Kidney (tissue), 14 donors: Measurements from ENCODE around the gene MYO5A. TPM values are rescaled to one million over a fixed set of nuclear protein-coding genes. Genes with fewer than 3 reads are reported as not detected.
"Not testable (repeated sequence)": the region's sequence is repeated elsewhere in the genome, so short reads cannot be mapped to it uniquely, and the experiment has no call there.

Experiments
- DNase-seq, 5 donors: peaks; one replicate each; pipeline ENCODE4 v3.0.0-alpha.2; 2013 to 2020
- FAIRE-seq: peaks from 2 replicates; lab custom pipeline; 2012; peaks lifted over from hg19 to GRCh38; lab: Jason Lieb, UNC
- H3K27ac ChIP-seq, 2 donors: one replicate each; pipeline ENCODE4 v1.7.0; 2013; ENCODE audit warnings: low read depth in 2 of 2, low read length in 2 of 2, inconsistent platforms in 1 of 2
- H3K27me3 ChIP-seq: one replicate; pipeline ENCODE4 v1.7.1; 2013; ENCODE audit warnings: low read length, inconsistent platforms; ENCODE audit not compliant: control insufficient read depth, insufficient read depth
- H3K36me3 ChIP-seq, 3 donors: one replicate each; pipeline versions ENCODE4 v1.7.0 to v1.7.1; 2013; ENCODE audit warnings: low read length in 3 of 3, control low read depth in 1 of 3, inconsistent platforms in 1 of 3; ENCODE audit not compliant: insufficient read depth in 3 of 3, control insufficient read depth in 2 of 3
- H3K4me1 ChIP-seq, 3 donors: one replicate each; pipeline versions ENCODE4 v1.7.0 to v1.7.1; 2013; ENCODE audit warnings: low read length in 3 of 3, inconsistent platforms in 1 of 3, low read depth in 1 of 3; ENCODE audit not compliant: control insufficient read depth in 2 of 3, insufficient read depth in 2 of 3
- H3K4me3 ChIP-seq, 3 donors: one replicate each; pipeline versions ENCODE4 v1.7.0 to v1.8.1; 2013; ENCODE audit warnings: low read length in 3 of 3, control low read depth in 1 of 3, inconsistent platforms in 1 of 3
- H3K9ac ChIP-seq, 3 donors: one replicate each; pipeline versions ENCODE4 v1.7.0 to v1.7.1; 2013; ENCODE audit warnings: low read length in 3 of 3, control low read depth in 1 of 3, inconsistent platforms in 1 of 3
- H3K9me3 ChIP-seq, 3 donors: one replicate each; pipeline versions ENCODE4 v1.7.0 to v1.7.1; 2013; ENCODE audit warnings: low read length in 3 of 3, control low read depth in 1 of 3, inconsistent platforms in 1 of 3; ENCODE audit not compliant: control insufficient read depth in 2 of 3, insufficient read depth in 1 of 3
- CTCF ChIP-seq: IDR thresholded peaks from 3 replicates; pipeline ENCODE4 v1.5.1; 2012; ENCODE audit warnings: mild to moderate bottlenecking, moderate library complexity, borderline replicate concordance; ENCODE audit not compliant: insufficient read depth; ENCODE audit errors: extremely low read depth
- intact Hi-C: fragments of 100-400 bp; cut with DNase I; formaldehyde crosslinking; loops from one replicate; pipeline ENCODE4 v1.11.1; 2022
- polyA plus RNA-seq: library from polyadenylated mRNA; stranded (reverse); fragments of 350-450 nt; fragmentation: Illumina TruSeq; extraction: RNeasy Lipid Tissue Mini Kit (QIAGEN cat#74804); gene quantifications from one replicate; pipeline ENCODE4 v1.2.3, GENCODE V29; 2014; ENCODE audit warnings: low read depth, low replicate concordance; ENCODE audit not compliant: insufficient read depth
- total RNA-seq: library from RNA; stranded (reverse); fragmentation: NEBNext Ultra II Directional; extraction: Animal tissue kit (Norgen Biotek cat#: 25700); gene quantifications from one replicate; pipeline ENCODE4 v1.2.1, GENCODE V29; 2021
- donor health status: control.
- donor health status: control.
- donor health status: control.
- donor health status: control.
- donor health status: control.
- donor health status: DM: yes; HTN: yes; CAD: no.
- donor health status: Normal renal cell carcinoma (clear cell type).

MYO5A gene
- total and polyA plus RNA-seq, 2 donors from 2014 or later: 3.5 to 32.9 TPM

- no peak for DNase-seq
- no peak for TF ChIP-seq CTCF
- Histone ChIP-seq H3K27me3 (no peaks in the 10 kb centered on the region), H3K4me3 (no peak overlapping the region), H3K36me3 (no peaks in the 10 kb centered on the region), H3K27ac (no peak overlapping the region), H3K4me1 (peaks cover 0 to 4% (median 0%) of the 10 kb centered on the region in 3 donors), H3K9me3 (no peaks in the 10 kb centered on the region), H3K9ac (no peak overlapping the region)
- no peak for FAIRE-seq
- intact Hi-C loops: no loop called here
Measured at GRCh38 chr15:52441841-52442240, 86.8 kb downstream of the MYO5A start.

GRCh38 chr15:52440946-52441345 lies 87.7 kb downstream of the MYO5A start:
- TF ChIP-seq CTCF: no peak
- no peak for FAIRE-seq
- intact Hi-C loops: no loop called here

GRCh38 chr15:52440414-52440813 lies 88.3 kb downstream of the MYO5A start:
- DNase-seq (no peak), FAIRE-seq (no peak)
- Histone ChIP-seq H3K9me3 (no peaks in the 10 kb centered on the region), H3K27me3 (no peaks in the 10 kb centered on the region), H3K27ac (no peak overlapping the region), H3K9ac (no peak overlapping the region), H3K4me1 (peaks cover 0 to 2% (median 0%) of the 10 kb centered on the region in 3 donors), H3K36me3 (no peaks in the 10 kb centered on the region), H3K4me3 (no peak overlapping the region)
- intact Hi-C loops: no loop called here
- TF ChIP-seq CTCF: no peak

More at GRCh38 chr15:52440946-52441345, 87.7 kb downstream of the MYO5A start:
- Histone ChIP-seq H3K27ac (no peak overlapping the region), H3K27me3 (no peaks in the 10 kb centered on the region), H3K9ac (no peak overlapping the region), H3K36me3 (no peaks in the 10 kb centered on the region), H3K4me1 (peaks cover 0 to 4% (median 0%) of the 10 kb centered on the region in 3 donors), H3K9me3 (no peaks in the 10 kb centered on the region), H3K4me3 (no peak overlapping the region)
- DNase-seq: no peak

GRCh38 chr15:52439470-52439869 lies 89.2 kb downstream of the MYO5A start:
- DNase-seq (no peak), FAIRE-seq (no peak)
- Histone ChIP-seq H3K9me3 (no peaks in the 10 kb centered on the region), H3K4me1 (peaks cover 0 to 2% (median 0%) of the 10 kb centered on the region in 3 donors), H3K9ac (no peak overlapping the region), H3K4me3 (no peak overlapping the region), H3K27me3 (no peaks in the 10 kb centered on the region), H3K36me3 (no peaks in the 10 kb centered on the region), H3K27ac (no peak overlapping the region)
- TF ChIP-seq CTCF: no peak
- intact Hi-C loops: no loop called here

GRCh38 chr15:52439042-52439441 lies 89.6 kb downstream of the MYO5A start:
- H3K36me3 ChIP-seq, H3K4me1 ChIP-seq, H3K27me3 ChIP-seq, DNase-seq, H3K27ac ChIP-seq, H3K9ac ChIP-seq, H3K9me3 ChIP-seq, H3K4me3 ChIP-seq, FAIRE-seq, intact Hi-C loops: not testable (repeated sequence)
